Superior temporal gyrus (tissue), 1 donor: ENCODE results near the gene TNNI2.

Experiments
- DNase-seq: peaks from one replicate; pipeline ENCODE4 v3.0.0-alpha.2; 2016; ENCODE audit errors: extremely low spot score

The TNNI2 gene

GRCh38 chr11:1888811-1889210 is 50.0 kb downstream of the TNNI2 start:
- no peak for DNase-seq

GRCh38 chr11:1889224-1889930 is 50.6 kb downstream of the TNNI2 start:
- no peak for DNase-seq

GRCh38 chr11:1889941-1890855 is 51.4 kb downstream of the TNNI2 start:
- DNase-seq, result no peak
